WTC11 (cell line): Measurements from ENCODE around the gene SLC24A3.

Source experiments
- CREM ChIP-seq: sonication (generic); formaldehyde crosslinking; IDR thresholded peaks from 2 replicates; pipeline ENCODE4 v1.8.1; 2022; ENCODE audit warnings: mild to moderate bottlenecking, missing genetic modification reagents, moderate library complexity
- IRF2 ChIP-seq: sonication (generic); formaldehyde crosslinking; IDR thresholded peaks from 2 replicates; pipeline ENCODE4 v1.8.0; 2022; ENCODE audit warnings: low read depth, missing genetic modification reagents, borderline replicate concordance
- MXD4 ChIP-seq: fragments of 250-450 bp; sonication (Bioruptor Pico); IDR thresholded peaks from 2 replicates; pipeline ENCODE4 v1.8.0; 2021; ENCODE audit warnings: mild to moderate bottlenecking, moderate library complexity, borderline replicate concordance
- SMAD3 ChIP-seq: sonication (generic); formaldehyde crosslinking; IDR thresholded peaks from 2 replicates; pipeline ENCODE4 v1.8.0; 2022; ENCODE audit warnings: missing genetic modification reagents, mild to moderate bottlenecking, borderline replicate concordance
- TCF7 ChIP-seq: sonication (generic); formaldehyde crosslinking; IDR thresholded peaks from 2 replicates; pipeline ENCODE4 v1.8.0; 2022; ENCODE audit warnings: mild to moderate bottlenecking, low read depth, missing genetic modification reagents, moderate library complexity
- TP53 ChIP-seq: sonication (generic); formaldehyde crosslinking; IDR thresholded peaks from 2 replicates; pipeline ENCODE4 v1.8.1; 2023; ENCODE audit warnings: mild to moderate bottlenecking, missing genetic modification reagents
- ZBTB21 ChIP-seq: sonication (generic); formaldehyde crosslinking; IDR thresholded peaks from 2 replicates; pipeline ENCODE4 v1.8.1; 2023; ENCODE audit warnings: mild to moderate bottlenecking, missing genetic modification reagents, borderline replicate concordance
- ZNF121 ChIP-seq: sonication (generic); formaldehyde crosslinking; IDR thresholded peaks from 2 replicates; pipeline ENCODE4 v1.8.0; 2023; ENCODE audit warnings: missing genetic modification reagents
- TF ChIP-seq, protein P1 (sequence below): fragments of 200-600 bp; IDR thresholded peaks from 2 replicates; pipeline ENCODE4 v1.8.0; 2022; ENCODE audit warnings: antibody characterized with exemption

DNA sequence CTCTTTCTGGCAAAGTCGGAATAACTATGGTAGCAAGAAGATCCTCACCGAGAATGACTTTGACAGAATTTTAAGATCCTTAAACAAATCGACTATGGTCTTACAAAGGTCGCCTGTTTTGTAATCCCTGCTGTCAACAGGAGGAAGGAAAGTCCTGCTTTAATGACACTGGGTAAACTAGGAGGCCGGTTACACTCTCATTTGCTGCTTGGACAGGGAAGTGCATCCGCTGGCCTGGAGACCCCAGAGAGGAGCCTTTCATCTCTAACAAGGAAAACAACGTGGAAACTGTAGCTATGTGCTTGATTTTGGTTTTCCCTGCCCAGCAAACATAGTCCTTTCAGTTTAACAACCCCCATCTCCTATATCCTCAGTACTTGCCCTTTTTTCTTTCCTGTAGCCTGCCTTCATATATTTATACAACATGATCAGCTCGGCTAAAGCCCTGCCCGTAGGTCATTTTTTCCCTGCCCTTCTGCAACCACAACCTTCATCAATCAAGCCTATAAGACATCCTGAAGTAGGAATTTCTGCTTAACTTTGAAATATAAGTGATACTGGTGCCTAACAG, 448.5 kb downstream of the SLC24A3 start:
- TF ChIP-seq, protein P1, sequence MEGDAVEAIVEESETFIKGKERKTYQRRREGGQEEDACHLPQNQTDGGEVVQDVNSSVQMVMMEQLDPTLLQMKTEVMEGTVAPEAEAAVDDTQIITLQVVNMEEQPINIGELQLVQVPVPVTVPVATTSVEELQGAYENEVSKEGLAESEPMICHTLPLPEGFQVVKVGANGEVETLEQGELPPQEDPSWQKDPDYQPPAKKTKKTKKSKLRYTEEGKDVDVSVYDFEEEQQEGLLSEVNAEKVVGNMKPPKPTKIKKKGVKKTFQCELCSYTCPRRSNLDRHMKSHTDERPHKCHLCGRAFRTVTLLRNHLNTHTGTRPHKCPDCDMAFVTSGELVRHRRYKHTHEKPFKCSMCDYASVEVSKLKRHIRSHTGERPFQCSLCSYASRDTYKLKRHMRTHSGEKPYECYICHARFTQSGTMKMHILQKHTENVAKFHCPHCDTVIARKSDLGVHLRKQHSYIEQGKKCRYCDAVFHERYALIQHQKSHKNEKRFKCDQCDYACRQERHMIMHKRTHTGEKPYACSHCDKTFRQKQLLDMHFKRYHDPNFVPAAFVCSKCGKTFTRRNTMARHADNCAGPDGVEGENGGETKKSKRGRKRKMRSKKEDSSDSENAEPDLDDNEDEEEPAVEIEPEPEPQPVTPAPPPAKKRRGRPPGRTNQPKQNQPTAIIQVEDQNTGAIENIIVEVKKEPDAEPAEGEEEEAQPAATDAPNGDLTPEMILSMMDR: no peak
- TF ChIP-seq TCF7 (CRISPR knock-in tag) (no peak), MXD4 (CRISPR knock-in tag) (no peak), TP53 (CRISPR knock-in tag) (no peak), SMAD3 (CRISPR knock-in tag) (no peak), ZNF121 (CRISPR knock-in tag) (no peak), CREM (CRISPR knock-in tag) (no peak), IRF2 (CRISPR knock-in tag) (no peak), ZBTB21 (CRISPR knock-in tag) (no peak)
